ENCODE data around the gene TSHR. TPM values are rescaled to one million over a fixed set of nuclear protein-coding genes. Genes with fewer than 3 reads are reported as not detected.

TSHR gene
- total and polyA plus RNA-seq, 9 donors = 0.15 to 0.41 (median 0.23) TPM; not detected in 6

DNA sequence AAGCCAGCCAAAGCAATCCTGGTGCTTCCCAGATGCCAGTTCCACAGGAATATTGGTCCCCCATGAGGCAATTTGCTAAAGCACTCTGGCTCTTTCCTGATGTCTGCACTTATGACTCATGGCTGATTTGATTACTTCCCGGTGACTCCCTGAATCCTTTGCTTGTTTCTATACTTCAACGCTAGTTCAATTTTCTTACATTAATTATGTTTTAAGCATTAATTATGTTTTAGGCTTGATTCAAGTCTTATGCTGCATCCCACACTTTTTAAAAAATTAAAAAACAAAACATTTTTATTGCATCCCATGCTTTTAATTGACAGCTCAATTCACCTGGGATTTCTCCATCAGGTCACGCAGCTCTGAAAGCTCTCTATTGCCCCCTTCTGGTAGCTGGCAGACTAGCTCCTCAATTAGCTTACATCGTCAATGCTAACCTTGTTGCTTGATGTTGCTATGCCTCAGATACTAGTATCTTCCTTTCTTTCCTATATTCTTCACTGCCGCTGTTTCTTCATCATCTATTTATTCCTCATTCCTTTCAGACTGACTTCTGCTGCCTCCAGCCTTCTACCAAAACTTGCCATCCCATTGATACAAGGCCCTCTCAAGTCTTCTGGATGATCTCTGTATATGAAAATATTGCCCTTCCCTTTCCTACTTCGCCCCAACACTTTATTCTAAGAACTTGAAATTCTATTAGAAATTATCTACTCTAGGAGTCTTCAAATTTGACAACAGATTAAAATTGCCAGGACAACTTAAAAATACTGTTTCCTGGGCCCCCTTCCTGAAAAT is 32.0 kb downstream of the TSHR start:
- Histone ChIP-seq H3K9me3 (no peaks in the 10 kb centered on the region), H3K27me3 (no peaks in the 10 kb centered on the region), H3K27ac (no peak overlapping the region), H3K36me3 (no peaks in the 10 kb centered on the region), H3K4me1 (ENCODE audit: insufficient read depth) (no peaks in the 10 kb centered on the region), H3K4me3 (no peak overlapping the region)
- WGBS, 3 donors = 29 to 36% (median 33%) methylated on average over 6 of the region's 6 CpGs
- intact Hi-C loops (cut with DNase I) = loop anchor here in 2 of 4 donors (1.0 to 10.0 kb wide), 2 partner anchors 33 to 477 kb away; no protein-coding TSS in a partner anchor
- peak; percentile 48 to 67 (median 60) for TF ChIP-seq CTCF (IDR thresholded peaks at IDR 0.05)
- TF ChIP-seq EP300 (IDR thresholded peaks at IDR 0.05) = no peak
- peak in 4 of 5 donors; percentile 16 to 59 (median 33) for DNase-seq

GRCh38 chr14:80988192-80988591 is 32.8 kb downstream of the TSHR start:
- TF ChIP-seq EP300 (IDR thresholded peaks at IDR 0.05) (no peak), CTCF (IDR thresholded peaks at IDR 0.05) (no peak), POLR2A (IDR thresholded peaks at IDR 0.05) (no peak)
- 57 to 70% (median 64%) methylated on average over 1 of the region's 1 CpG for WGBS, 3 donors
- intact Hi-C loops (cut with DNase I) = loop anchor here in 2 of 4 donors (1.0 to 10.0 kb wide), 2 partner anchors 34 to 477 kb away; no protein-coding TSS in a partner anchor

DNA sequence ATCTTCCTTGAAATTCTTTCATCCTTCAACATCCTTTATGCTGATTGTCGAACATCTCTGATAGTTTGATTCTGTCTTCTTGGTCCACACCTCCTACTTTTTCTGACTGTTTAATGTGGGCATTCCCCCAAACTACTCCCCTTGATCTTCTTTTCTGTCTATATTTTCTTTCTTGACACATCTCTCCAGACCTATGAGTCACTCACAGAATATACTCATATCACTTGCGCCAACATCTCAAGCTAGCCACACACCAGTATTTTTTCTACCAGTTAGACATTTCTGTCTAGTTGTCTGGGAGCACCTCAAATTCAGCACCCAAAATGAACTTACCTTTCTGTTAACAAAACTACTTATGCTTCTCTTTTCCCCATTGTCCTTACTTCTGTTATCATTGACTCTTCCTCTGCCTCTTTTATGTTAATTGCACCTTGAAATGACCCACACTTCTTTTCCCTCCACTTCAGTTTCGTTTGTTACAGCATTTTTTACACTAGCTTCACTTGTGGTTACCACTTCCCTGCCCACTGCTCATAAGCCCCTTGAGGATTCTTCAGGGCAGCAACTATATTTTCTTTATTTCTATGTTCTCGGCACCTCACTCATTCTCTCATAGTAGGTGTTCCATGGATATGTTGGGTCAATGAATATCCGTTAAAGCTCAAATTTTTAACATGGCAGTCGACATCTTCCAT is 33.5 kb downstream of the TSHR start:
- DNase-seq = no peak
- 78 to 80% (median 79%) methylated on average over 6 of the region's 6 CpGs for WGBS, 3 donors
- no peaks in the 10 kb centered on the region for H3K27me3 ChIP-seq
- intact Hi-C loops (cut with DNase I) = loop anchor here in 2 of 4 donors (1.0 to 10.0 kb wide), 2 partner anchors 35 to 476 kb away; no protein-coding TSS in a partner anchor
- H3K36me3 ChIP-seq = no peaks in the 10 kb centered on the region
- TF ChIP-seq POLR2A (IDR thresholded peaks at IDR 0.05) (no peak), CTCF (IDR thresholded peaks at IDR 0.05) (no peak), EP300 (IDR thresholded peaks at IDR 0.05) (no peak)
- H3K9me3 ChIP-seq = no peaks in the 10 kb centered on the region
- H3K4me1 ChIP-seq (ENCODE audit: insufficient read depth) = no peaks in the 10 kb centered on the region
- H3K4me3 ChIP-seq = no peak overlapping the region
- no peak overlapping the region for H3K27ac ChIP-seq

More at GRCh38 chr14:80988192-80988591, 32.8 kb downstream of the TSHR start:
- Histone ChIP-seq H3K27ac (no peak overlapping the region), H3K36me3 (no peaks in the 10 kb centered on the region), H3K4me3 (no peak overlapping the region), H3K4me1 (ENCODE audit: insufficient read depth) (no peaks in the 10 kb centered on the region), H3K9me3 (no peaks in the 10 kb centered on the region), H3K27me3 (no peaks in the 10 kb centered on the region)
- no peak for DNase-seq

- whole genome bisulfite sequencing, 3 donors = 38 to 61% (median 46%) methylated on average over 3 of the region's 3 CpGs
- no peak overlapping the region for H3K4me3 ChIP-seq
- no peaks in the 10 kb centered on the region for H3K4me1 ChIP-seq (ENCODE audit: insufficient read depth)
Observed at GRCh38 chr14:80992580-80992979, 37.2 kb downstream of the TSHR start.

More at GRCh38 chr14:80992580-80992979, 37.2 kb downstream of the TSHR start:
- no peak for TF ChIP-seq CTCF (IDR thresholded peaks at IDR 0.05)
- no peak for TF ChIP-seq EP300 (IDR thresholded peaks at IDR 0.05)
- TF ChIP-seq POLR2A (IDR thresholded peaks at IDR 0.05) = no peak
- H3K27me3 ChIP-seq = no peaks in the 10 kb centered on the region
- DNase-seq = no peak
- H3K9me3 ChIP-seq = no peaks in the 10 kb centered on the region
- no peaks in the 10 kb centered on the region for H3K36me3 ChIP-seq
- intact Hi-C loops (cut with DNase I) = loop anchor here in 1 of 4 donors (10.0 kb wide), 1 partner anchor 182 kb away; no protein-coding TSS in a partner anchor
- no peak overlapping the region for H3K27ac ChIP-seq
